Endothelial cell of umbilical vein (primary cell): Measurements from ENCODE around the gene PTRH1. TPM values are rescaled to one million over a fixed set of nuclear protein-coding genes. Genes with fewer than 3 reads are reported as not detected.

Experiments used
- BruUV-seq: library from RNA; stranded (reverse); fragments of 400-500 nt; replicated peaks from 2 replicates; lab custom pipeline; 2021; lab: Mats Ljungman, UMichigan
- CTCF ChIA-PET: fragments of 300-600, 350-600 bp; sonication (Branson Sonifier 250); formaldehyde crosslinking; loops from one replicate; lab custom pipeline; 2021; ENCODE audit warnings: antibody characterized with exemption, inconsistent platforms; lab: Charles Lee
- POLR2A ChIA-PET: fragments of 300-600, 350-600 bp; sonication (Branson Sonifier 250); formaldehyde crosslinking; loops from one replicate; lab custom pipeline; 2021; ENCODE audit warnings: antibody characterized with exemption, inconsistent platforms; lab: Charles Lee
- DNase-seq: peaks from one replicate; pipeline ENCODE4 v3.0.0-alpha.2; 2011; ENCODE audit warnings: low read depth, low spot score
- FAIRE-seq: peaks from 2 replicates; lab custom pipeline; 2011; peaks lifted over from hg19 to GRCh38; lab: Jason Lieb, UNC
- H2AFZ ChIP-seq: 2 replicates; pipeline ENCODE4 v1.6.0; 2012; ENCODE audit warnings: low read depth, low read length, control low read depth, inconsistent platforms
- H3K27ac ChIP-seq: 2 replicates; pipeline ENCODE4 v1.5.1; 2011; ENCODE audit warnings: low read depth, mild to moderate bottlenecking, control low read depth, low read length, moderate library complexity; ENCODE audit not compliant: insufficient read depth
- H3K27me3 ChIP-seq, 2 experiments: 2 replicates each; pipeline versions ENCODE4 v1.6.0 to v1.6.1; 2011; ENCODE audit warnings: low read length in 2 of 2, mixed read lengths in 1 of 2; ENCODE audit not compliant: control insufficient read depth in 2 of 2, insufficient read depth in 2 of 2
- H3K36me3 ChIP-seq, 2 experiments: 2 replicates in 1 of 2; 3 replicates in 1 of 2; pipeline ENCODE4 v1.5.1; 2011; ENCODE audit warnings: low read length in 2 of 2, mild to moderate bottlenecking in 1 of 2, moderate library complexity in 1 of 2; ENCODE audit not compliant: control insufficient read depth in 2 of 2, insufficient read depth in 2 of 2; ENCODE audit errors: extremely low read depth in 1 of 2
- H3K4me1 ChIP-seq: 3 replicates; pipeline ENCODE4 v1.5.1; 2011; ENCODE audit warnings: mild to moderate bottlenecking, low read length; ENCODE audit not compliant: control insufficient read depth, insufficient read depth; ENCODE audit errors: extremely low read depth
- H3K4me2 ChIP-seq: 2 replicates; pipeline ENCODE4 v1.6.1; 2011; ENCODE audit warnings: low read length, control low read depth, mixed read lengths; ENCODE audit not compliant: insufficient read depth
- H3K4me3 ChIP-seq, 3 experiments: fragments of 200-600 bp in 1 of 3; sonication (generic), shearing (Covaris generic) in 1 of 3; replicated peaks in 1 of 3; 2 replicates each; pipeline ENCODE4 v1.5.1; 2011 to 2016; ENCODE audit warnings: control low read depth in 3 of 3, low read length in 3 of 3, mild to moderate bottlenecking in 2 of 3, inconsistent platforms in 1 of 3, low read depth in 1 of 3, moderate library complexity in 1 of 3; ENCODE audit not compliant: insufficient read depth in 1 of 3
- H3K79me2 ChIP-seq: 2 replicates; pipeline ENCODE4 v1.6.0; 2012; ENCODE audit warnings: low read length, inconsistent platforms; ENCODE audit not compliant: control insufficient read depth, insufficient read depth
- H3K9ac ChIP-seq: replicated peaks from 2 replicates; pipeline ENCODE3; 2011; ENCODE audit warnings: low read length, control low read depth; ENCODE audit not compliant: insufficient read depth; ENCODE audit errors: extremely low read depth
- H3K9me1 ChIP-seq: replicated peaks from 3 replicates; pipeline ENCODE4 v1.6.0; 2011; ENCODE audit warnings: mild to moderate bottlenecking, low read length; ENCODE audit not compliant: control insufficient read depth, insufficient read depth; ENCODE audit errors: extremely low read depth
- H3K9me3 ChIP-seq: replicated peaks from 2 replicates; pipeline ENCODE4 v1.5.1; 2012; ENCODE audit warnings: low read length, inconsistent platforms; ENCODE audit not compliant: control insufficient read depth, insufficient read depth
- H4K20me1 ChIP-seq: replicated peaks from 2 replicates; pipeline ENCODE3; 2011; ENCODE audit warnings: mild to moderate bottlenecking, low read length; ENCODE audit not compliant: control insufficient read depth, insufficient read depth; ENCODE audit errors: extremely low read depth
- CTCF ChIP-seq, 2 donors: IDR thresholded peaks; 1 replicate in 1 of 2; 2 replicates in 1 of 2; pipeline ENCODE4 v1.5.1; 2011; ENCODE audit warnings: low read length in 2 of 2, mild to moderate bottlenecking in 2 of 2, moderate library complexity in 2 of 2, control low read depth in 1 of 2, inconsistent platforms in 1 of 2, low read depth in 1 of 2; ENCODE audit not compliant: insufficient read depth in 1 of 2; ENCODE audit errors: extremely low read depth in 1 of 2
- EZH2 ChIP-seq: IDR thresholded peaks from 2 replicates; pipeline ENCODE4 v1.6.1; 2012; ENCODE audit warnings: borderline replicate concordance, low read depth, mild to moderate bottlenecking, moderate library complexity, low read length, inconsistent platforms; ENCODE audit not compliant: severe bottlenecking
- FOS ChIP-seq: IDR thresholded peaks from 2 replicates; pipeline ENCODE4 v1.6.1; 2011; ENCODE audit warnings: mild to moderate bottlenecking, low read length, moderate library complexity, borderline replicate concordance; ENCODE audit not compliant: insufficient read depth
- GATA2 ChIP-seq: IDR thresholded peaks from 2 replicates; pipeline ENCODE4 v1.7.0; 2011; ENCODE audit warnings: low read depth, mild to moderate bottlenecking, moderate library complexity, mixed read lengths, low read length; ENCODE audit not compliant: insufficient read length, insufficient read depth
- JUN ChIP-seq: IDR thresholded peaks from 2 replicates; pipeline ENCODE4 v1.6.1; 2011; ENCODE audit warnings: borderline replicate concordance, low read depth; ENCODE audit not compliant: insufficient read length, insufficient read depth
- MAX ChIP-seq: IDR thresholded peaks from 2 replicates; pipeline ENCODE4 v1.6.1; 2011; ENCODE audit not compliant: insufficient read depth, insufficient read length
- MYC ChIP-seq: IDR thresholded peaks from one replicate; pipeline ENCODE4 v1.6.1; 2011; ENCODE audit warnings: mild to moderate bottlenecking, low read depth, low read length
- POLR2A ChIP-seq: IDR thresholded peaks from 2 replicates; pipeline ENCODE4 v1.6.1; 2012; ENCODE audit warnings: low read depth, mild to moderate bottlenecking, control low read depth, low read length
- POLR2AphosphoS5 ChIP-seq: IDR thresholded peaks from 2 replicates; pipeline ENCODE4 v1.6.1; 2012; ENCODE audit warnings: low read depth, mild to moderate bottlenecking, control low read depth, low read length, moderate library complexity; ENCODE audit not compliant: insufficient read depth
- dilution Hi-C: fragments of 300-500 bp; cut with MboI; formaldehyde crosslinking; loops from one replicate; pipeline ENCODE4 v1.15.0; 2019; ENCODE audit warnings: low sequenced_read_pairs; ENCODE audit not compliant: extremely low pct_ligation_motif_present
- intact Hi-C: fragments of 100-400 bp; cut with micrococcal nuclease; formaldehyde crosslinking; loops from one replicate; pipeline ENCODE4 v1.10.0; 2022
- polyA plus RNA-seq, 4 experiments: library from polyadenylated mRNA; depleted of rRNA in 3 of 4; stranded (reverse) in 3 of 4; unstranded in 1 of 4; fragments of >200 nt; gene quantifications; 2 replicates each; pipeline versions ENCODE4 v1.2.1 to v1.2.3, GENCODE V29; 2011 to 2012; ENCODE audit warnings: missing spikeins in 1 of 4
- total RNA-seq: library from RNA; stranded (reverse); gene quantifications from 2 replicates; pipeline ENCODE4 v1.2.3, GENCODE V29; 2021

Gene PTRH1
- total and polyA plus RNA-seq, 2 donors (not counting 3 experiments of a cell fraction or from before 2014, with no cell fraction given): 25.1 to 52.2 TPM

- CTCF ChIA-PET: no interaction called here
These were observed 26.0 kb downstream of the PTRH1 start for GRCh38 chr9:127689329-127690000.

More at GRCh38 chr9:127689329-127690000, 26.0 kb downstream of the PTRH1 start:
- H4K20me1 ChIP-seq: no peaks in the 10 kb centered on the region
- no peaks in the 10 kb centered on the region for H3K27me3 ChIP-seq
- DNase-seq (no peak), FAIRE-seq (no peak)
- H3K9me1 ChIP-seq: no peaks in the 10 kb centered on the region
- dilution Hi-C loops: no loop called here
- H3K4me2 ChIP-seq: no peak overlapping the region
- intact Hi-C loops: no loop called here
- no peak overlapping the region for H3K9ac ChIP-seq
- peaks cover 0 to 19% of the 10 kb centered on the region in 2 experiments for H3K36me3 ChIP-seq
- H3K4me1 ChIP-seq: no peaks in the 10 kb centered on the region
- BruUV-seq: no TSS peak
- no peak overlapping the region for H2AFZ ChIP-seq
- POLR2A ChIA-PET: interaction anchor here (0.6 kb wide), 1 partner anchor 37 kb away, joined by 3 read pairs; no protein-coding TSS in a partner anchor
- H3K9me3 ChIP-seq: no peaks in the 10 kb centered on the region
- no peak overlapping the region for H3K4me3 ChIP-seq
- no peaks in the 10 kb centered on the region for H3K79me2 ChIP-seq
- no peak overlapping the region for H3K27ac ChIP-seq
- no peak for TF ChIP-seq MAX
- no peak for TF ChIP-seq MYC
- no peak for TF ChIP-seq POLR2AphosphoS5
- no peak for TF ChIP-seq CTCF (IDR thresholded peaks at IDR 0.05; ENCODE audit: extremely low read depth in 1 of 2, insufficient read depth in 1 of 2, low read depth in 1 of 2, low read length in 2 of 2)
- TF ChIP-seq EZH2: no peak
- no peak for TF ChIP-seq GATA2
- TF ChIP-seq POLR2A: no peak
- TF ChIP-seq FOS: no peak
- no peak for TF ChIP-seq JUN
